Brain pericyte (primary cell): ENCODE measurements around the gene HIPK4.
"Not testable (repeated sequence)": the region's sequence is repeated elsewhere in the genome, so short reads cannot be mapped to it uniquely, and the experiment has no call there.

Experiments used
- DNase-seq: peaks from one replicate; pipeline ENCODE4 v3.0.0-alpha.2; 2012; ENCODE audit warnings: low read depth, low spot score

Gene HIPK4

GRCh38 chr19:40417643-40417981 is 27.6 kb upstream of the HIPK4 start:
- DNase-seq: no peak

- no peak for DNase-seq
Observed at GRCh38 chr19:40416918-40417642, 27.1 kb upstream of the HIPK4 start.

GRCh38 chr19:40415768-40416167 is 25.8 kb upstream of the HIPK4 start:
- no peak for DNase-seq

GRCh38 chr19:40414542-40415535 is 24.9 kb upstream of the HIPK4 start:
- DNase-seq: no peak

- no peak for DNase-seq
Observed at GRCh38 chr19:40413291-40413845, 23.4 kb upstream of the HIPK4 start, which contains the start of gene PRX. Gene PRX, minus strand, starts transcription at chr19:40413378. Its CDS starts 5,446 bp downstream, at chr19:40407932.

GRCh38 chr19:40412866-40413265 is 22.9 kb upstream of the HIPK4 start:
- no peak for DNase-seq

- no peak for DNase-seq
Observed at GRCh38 chr19:40411958-40412499, 22.0 kb upstream of the HIPK4 start.

- no peak for DNase-seq
Observed at GRCh38 chr19:40411125-40411842, 21.3 kb upstream of the HIPK4 start.

- no peak for DNase-seq
Observed at GRCh38 chr19:40410030-40410389, 20.0 kb upstream of the HIPK4 start.

- DNase-seq: not testable (repeated sequence)
Observed at GRCh38 chr19:40408598-40408925, 18.6 kb upstream of the HIPK4 start.

GRCh38 chr19:40407714-40408597 is 18.0 kb upstream of the HIPK4 start:
- DNase-seq: no peak

- no peak for DNase-seq
Observed at GRCh38 chr19:40403262-40403984, 13.4 kb upstream of the HIPK4 start.

- no peak for DNase-seq
Observed at GRCh38 chr19:40400559-40400958, 10.6 kb upstream of the HIPK4 start.

GRCh38 chr19:40398417-40399131 is 8.6 kb upstream of the HIPK4 start:
- no peak for DNase-seq

GRCh38 chr19:40397568-40397906 is 7.6 kb upstream of the HIPK4 start:
- DNase-seq: no peak

GRCh38 chr19:40396886-40397567 is 7.0 kb upstream of the HIPK4 start:
- no peak for DNase-seq

GRCh38 chr19:40395956-40396355 is 6.0 kb upstream of the HIPK4 start:
- DNase-seq: no peak

GRCh38 chr19:40394816-40395210 is 4.8 kb upstream of the HIPK4 start:
- DNase-seq: no peak
